Left colon (tissue), 2 donors: ENCODE results near the gene EXD3. TPM values are rescaled to one million over a fixed set of nuclear protein-coding genes. Genes with fewer than 3 reads are reported as not detected.
A peak's percentile ranks its signal among the peaks of the same experiment; 100 is the strongest.
"Not testable (repeated sequence)": the region's sequence is repeated elsewhere in the genome, so short reads cannot be mapped to it uniquely, and the experiment has no call there.

Experiments used
- ATAC-seq: fragments of 200-7000 bp; cut with Tn5 transposase; one replicate; pipeline ENCODE4 v1.9.1; 2020; ENCODE audit warnings: mild to moderate bottlenecking, moderate library complexity
- DNase-seq, 2 donors: peaks; one replicate each; pipeline ENCODE4 v3.0.0-alpha.2; 2020
- intact Hi-C, 2 donors: fragments of 100-400 bp; cut with DNase I in 1 of 2; cut with micrococcal nuclease in 1 of 2; formaldehyde crosslinking; loops; one replicate each; pipeline versions ENCODE4 v1.11.2 to v1.14.0; 2022; cut with DNase I, micrococcal nuclease
- total RNA-seq, 2 donors: library from RNA; stranded (reverse); fragmentation: NEBNext Ultra II Directional; extraction: Animal tissue kit (Norgen Biotek cat#: 25700); gene quantifications; one replicate each; pipeline ENCODE4 v1.2.1, GENCODE V29; 2021
- donor health status: DM: no; HTN: no; CAD: no.
- donor health status: DM: yes; HTN: yes; CAD: no.

The EXD3 gene
- total RNA-seq, 2 donors from 2014 or later: 44.1 to 57.3 TPM

DNA sequence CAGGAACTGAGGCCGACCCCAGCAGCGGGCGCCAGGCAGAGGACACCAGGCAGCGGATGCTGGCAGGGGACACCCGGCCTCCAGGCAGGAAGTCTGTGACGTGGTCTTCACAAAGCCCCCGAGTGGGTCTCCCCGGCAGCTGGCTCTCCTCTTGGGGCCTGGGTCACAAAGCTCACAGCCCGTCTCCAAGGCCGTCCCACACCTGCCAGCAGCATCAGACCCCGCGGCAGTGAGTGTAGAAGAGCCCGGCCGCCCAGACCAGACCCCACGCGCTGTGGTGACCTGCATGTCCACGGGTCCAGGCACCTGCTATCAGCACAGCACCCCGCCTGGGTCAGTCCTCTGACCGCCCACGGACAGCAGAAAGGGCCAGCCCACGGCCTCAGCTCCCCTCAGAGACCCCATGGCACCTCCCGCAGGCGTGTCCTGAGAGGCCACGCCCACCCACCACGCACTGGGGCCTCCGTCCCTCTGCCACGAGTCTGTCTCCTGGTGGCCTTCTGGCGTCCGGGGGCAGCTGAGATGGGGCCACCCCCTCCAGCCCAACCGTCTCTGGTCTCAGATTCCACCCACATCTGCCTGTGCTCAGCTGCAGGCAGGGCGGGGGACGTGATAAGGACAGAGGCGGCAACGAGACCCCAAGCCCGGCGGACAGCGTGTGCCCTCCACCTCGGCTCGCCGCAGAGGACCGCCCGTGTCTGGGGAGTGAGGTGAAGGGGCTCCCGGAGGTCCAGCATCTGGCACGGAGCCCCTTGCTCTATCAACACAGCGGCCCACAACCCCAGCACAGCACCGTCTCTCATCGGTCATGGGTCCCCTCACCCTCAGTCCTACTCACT, 34.2 kb downstream of the EXD3 start:
- ATAC-seq: no peak
- DNase-seq: no peak
- intact Hi-C loops: no loop called here

DNA sequence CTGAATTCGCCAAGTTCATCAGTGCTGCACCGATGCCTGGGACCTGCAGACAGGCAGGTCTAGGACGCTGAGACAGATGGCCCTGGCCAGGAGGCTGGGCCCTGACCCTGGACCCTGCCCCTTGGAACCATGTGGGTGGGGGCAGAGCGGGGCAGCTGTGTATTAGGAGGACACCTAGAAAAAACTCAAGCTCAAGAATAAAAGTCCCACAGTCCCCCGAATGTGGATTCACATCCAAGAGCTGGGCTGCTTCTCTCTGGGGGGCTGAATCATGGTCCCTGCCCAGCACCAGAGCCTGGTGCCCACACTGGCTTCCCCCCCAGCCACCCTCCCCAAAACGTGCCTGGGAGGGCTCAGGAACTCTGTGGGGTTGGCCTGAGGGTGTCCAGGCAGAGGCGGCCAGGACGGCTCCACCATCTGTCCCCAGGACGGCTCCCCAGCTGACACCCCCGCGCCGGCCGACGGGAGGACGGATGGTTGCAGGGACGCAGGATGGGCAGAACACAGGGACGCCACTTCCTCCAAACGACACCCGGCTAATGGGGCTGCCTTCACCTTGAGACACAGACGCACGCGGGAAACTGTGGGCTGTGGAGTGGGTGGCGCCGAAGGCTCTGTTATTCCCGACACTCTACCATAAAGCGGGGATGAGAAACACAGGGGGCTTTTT, 34.9 kb downstream of the EXD3 start:
- intact Hi-C loops: no loop called here
- no peak for DNase-seq
- no peak for ATAC-seq

DNA sequence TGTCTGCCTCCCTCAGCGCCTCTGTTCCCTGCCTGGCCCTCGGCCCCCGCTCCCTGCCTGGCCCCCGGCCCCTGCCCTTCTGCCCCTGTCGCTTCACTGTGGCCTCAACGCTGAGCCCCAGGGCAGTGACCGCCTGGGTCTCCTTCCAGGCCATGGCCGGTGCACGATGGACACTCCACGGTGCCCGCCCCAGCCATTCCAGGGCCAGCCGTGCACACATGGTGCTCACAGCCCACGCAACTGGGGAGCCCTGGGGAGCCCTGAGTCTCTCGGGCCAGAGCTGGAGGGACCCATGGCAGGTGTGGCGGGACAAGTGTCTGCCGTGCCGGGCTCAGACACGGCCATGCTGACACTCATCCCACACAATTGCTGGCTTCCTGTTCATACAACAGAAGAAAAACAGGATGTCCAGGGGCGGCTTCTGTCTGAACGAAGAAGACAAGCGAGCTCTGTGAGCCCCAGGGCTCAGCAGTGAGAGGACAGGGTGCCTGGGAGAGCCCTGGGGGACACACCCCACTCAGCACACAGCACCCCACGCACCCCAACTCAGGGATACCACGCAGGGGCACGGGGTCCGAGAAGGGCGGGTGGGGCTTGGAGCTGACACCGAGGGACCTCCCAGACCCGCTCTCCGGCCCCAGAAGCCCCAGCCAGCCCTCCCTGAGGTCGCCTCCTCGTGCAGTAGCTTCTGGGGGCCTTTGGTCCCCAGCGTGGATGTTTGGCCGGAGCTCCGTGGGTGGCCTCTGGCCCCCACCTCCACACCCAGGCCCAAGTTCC, 35.7 kb downstream of the EXD3 start:
- DNase-seq: no peak
- intact Hi-C loops: no loop called here
- ATAC-seq: no peak

DNA sequence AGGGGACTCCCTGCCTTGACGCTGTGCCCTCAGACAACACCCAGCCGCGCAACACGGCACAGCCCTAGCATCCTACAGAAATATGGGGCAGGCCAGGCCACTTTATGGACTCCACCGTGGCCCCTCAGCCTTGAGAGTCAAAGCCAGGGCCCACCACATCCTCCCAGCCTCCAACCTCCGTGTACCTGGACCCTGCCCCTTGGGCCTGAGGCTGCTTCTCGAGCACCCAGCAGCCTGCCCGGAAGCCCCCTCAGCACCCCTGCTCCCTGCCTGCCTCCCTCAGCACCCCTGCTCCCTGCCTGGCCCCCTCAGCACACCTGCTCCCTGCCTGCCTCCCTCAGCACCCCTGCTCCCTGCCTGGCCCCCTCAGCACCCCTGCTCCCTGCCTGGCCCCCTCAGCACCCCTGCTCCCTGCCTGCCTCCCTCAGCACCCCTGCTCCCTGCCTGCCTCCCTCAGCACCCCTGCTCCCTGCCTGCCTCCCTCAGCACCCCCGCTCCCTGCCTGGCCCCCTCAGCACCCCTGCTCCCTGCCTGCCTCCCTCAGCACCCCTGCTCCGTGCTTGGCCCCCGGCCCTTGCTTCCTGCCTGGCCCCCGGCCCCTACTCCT, 36.4 kb downstream of the EXD3 start:
- DNase-seq, ATAC-seq, intact Hi-C loops: not testable (repeated sequence)

DNA sequence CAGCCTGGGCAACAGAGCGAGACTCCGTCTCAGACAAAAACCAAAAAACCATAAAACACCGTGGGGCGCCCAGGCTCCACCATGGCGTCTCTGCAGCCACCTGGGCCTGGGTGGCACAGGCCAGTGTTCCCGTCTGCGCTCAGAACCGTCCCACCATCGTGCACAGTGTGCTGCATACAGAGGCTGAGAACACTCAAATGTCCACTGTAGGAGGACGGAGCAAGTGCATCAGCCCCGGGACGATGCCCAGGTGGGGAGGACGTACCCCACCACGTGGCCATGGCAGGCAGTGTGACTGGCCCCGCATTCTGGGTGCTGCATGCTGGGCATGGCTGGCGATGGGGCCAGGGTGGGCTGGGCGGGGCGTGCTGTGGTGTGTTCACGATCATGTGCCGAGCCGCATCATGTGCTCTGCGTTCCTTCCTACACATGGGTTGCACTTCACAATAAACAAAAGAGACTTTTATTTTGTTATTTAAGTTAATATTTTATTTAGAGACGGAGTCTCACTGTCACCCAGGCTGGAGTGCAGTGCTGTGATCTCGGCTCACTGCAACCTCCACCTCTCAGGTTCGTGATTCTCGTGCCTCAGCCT, 37.8 kb downstream of the EXD3 start:
- DNase-seq: no peak
- intact Hi-C loops: no loop called here

DNA sequence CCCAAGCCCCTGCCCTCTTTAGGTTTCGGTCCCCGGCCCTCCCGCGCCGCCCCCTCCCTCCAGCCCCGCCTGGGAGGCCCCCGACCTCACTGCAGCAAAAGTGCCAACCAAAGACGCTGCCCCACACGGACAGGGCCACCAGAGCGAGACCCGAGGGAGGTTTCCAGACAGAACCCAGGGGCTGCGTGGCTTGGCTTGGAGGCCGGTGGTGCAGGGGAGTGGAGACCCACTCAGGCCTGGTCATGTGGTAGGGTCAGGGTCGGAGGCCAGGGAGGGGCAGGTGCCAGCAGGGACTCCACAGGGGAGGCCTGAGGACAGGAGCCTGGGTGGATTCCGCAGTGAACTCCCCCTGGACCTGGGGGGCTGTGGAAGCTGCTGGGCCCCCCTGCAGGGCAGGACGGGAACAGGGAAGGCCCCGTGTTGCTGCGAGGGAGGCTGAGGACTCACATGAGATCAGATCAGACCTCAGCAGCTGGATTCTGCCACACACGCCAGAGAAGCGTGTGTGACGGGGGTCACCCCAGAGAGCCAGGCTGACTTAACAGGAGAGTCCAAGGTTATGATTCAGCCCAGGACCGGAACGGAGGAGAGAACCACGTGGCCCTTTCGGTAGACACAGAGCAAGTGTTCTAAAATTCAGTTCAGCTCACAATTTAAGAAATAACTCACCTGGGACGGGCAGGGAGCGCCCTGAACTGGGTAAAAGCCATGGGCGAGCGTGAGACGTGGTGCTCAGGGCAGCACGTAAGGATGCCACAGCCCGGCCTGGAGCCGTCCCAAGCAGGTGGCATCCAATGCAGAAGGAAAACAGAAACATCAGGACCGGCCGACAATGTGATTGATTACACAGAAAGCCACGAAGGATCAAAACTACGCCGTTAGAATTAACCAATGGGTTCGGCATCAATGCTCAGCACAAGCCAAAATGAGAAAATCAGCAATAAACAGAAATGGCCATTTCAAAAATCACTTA, 38.9 kb downstream of the EXD3 start:
- ATAC-seq (no peak), DNase-seq (peak in 1 of 2 donors; percentile 14)
- intact Hi-C loops: no loop called here

More for the DNA sequence above, 37.8 kb downstream of the EXD3 start:
- ATAC-seq: no peak

DNA sequence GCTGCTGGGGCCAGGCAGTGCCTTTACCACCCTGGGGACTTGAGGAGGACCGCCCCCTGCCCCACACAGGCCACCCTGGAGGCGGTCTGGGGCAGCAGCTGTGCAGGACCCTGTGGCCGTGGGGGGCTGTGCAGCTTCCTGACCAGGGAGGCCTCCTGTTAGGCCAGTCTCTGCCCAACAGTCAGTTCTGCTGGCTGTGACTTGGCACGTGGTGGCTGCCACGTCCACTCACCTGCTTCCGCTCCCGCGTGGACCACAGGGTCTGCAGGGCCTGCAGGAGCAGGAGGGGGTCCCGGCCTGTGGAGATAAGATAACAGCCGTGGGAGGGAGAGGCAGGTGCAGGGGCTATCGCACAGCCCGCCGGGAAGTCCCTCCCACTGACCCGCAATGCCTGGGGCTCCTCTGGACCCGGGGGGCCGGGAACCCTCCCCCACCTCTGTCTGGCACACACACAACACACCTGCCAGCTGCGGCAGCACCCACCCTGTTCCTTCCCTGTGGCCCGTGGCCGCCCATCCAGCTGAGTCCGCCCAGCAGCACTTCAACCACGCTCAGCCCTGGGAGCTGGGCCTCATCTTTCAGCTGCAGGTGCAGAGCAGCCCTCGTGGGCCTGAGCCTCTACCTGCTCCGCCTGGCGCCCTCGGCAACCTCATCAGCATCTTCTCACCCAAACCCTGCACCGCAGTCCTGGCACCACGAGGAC, 39.7 kb downstream of the EXD3 start:
- intact Hi-C loops: no loop called here
- DNase-seq: peak in 1 of 2 donors; percentile 16
- ATAC-seq: no peak

DNA sequence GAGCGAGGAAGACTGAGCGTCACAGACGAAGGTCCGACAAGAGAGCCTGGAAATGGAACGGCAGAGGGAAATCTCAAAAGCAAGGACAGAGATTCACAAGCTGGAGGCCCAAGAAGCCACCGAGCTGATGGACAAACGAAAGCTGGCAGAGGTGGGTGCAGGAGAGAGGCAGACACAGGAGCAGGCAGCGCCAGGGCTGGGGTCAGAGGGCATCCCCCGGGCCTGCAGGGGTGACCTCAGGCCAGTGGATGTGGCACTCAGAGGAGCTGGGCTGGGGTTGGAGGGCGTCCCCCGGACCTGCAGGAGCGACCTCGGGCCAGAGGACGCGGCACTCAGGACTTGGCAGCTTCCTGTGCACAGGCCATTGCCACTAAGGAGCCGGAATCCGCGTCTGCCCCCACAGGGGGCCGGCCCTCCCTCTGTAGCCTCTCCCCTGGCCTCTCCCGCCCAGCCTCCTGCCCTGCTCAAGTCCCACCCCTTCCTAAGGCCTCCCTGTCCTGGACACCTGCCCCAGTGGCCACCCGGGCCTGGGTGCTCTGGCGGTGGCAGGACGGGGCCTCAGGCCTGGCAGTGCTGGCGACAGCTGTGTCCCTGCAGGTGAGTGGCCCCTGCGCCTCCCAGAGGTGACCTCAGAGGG, 40.4 kb downstream of the EXD3 start:
- intact Hi-C loops: no loop called here
- DNase-seq: peak in 1 of 2 donors; percentile 18
- ATAC-seq: peak; percentile 18

DNA sequence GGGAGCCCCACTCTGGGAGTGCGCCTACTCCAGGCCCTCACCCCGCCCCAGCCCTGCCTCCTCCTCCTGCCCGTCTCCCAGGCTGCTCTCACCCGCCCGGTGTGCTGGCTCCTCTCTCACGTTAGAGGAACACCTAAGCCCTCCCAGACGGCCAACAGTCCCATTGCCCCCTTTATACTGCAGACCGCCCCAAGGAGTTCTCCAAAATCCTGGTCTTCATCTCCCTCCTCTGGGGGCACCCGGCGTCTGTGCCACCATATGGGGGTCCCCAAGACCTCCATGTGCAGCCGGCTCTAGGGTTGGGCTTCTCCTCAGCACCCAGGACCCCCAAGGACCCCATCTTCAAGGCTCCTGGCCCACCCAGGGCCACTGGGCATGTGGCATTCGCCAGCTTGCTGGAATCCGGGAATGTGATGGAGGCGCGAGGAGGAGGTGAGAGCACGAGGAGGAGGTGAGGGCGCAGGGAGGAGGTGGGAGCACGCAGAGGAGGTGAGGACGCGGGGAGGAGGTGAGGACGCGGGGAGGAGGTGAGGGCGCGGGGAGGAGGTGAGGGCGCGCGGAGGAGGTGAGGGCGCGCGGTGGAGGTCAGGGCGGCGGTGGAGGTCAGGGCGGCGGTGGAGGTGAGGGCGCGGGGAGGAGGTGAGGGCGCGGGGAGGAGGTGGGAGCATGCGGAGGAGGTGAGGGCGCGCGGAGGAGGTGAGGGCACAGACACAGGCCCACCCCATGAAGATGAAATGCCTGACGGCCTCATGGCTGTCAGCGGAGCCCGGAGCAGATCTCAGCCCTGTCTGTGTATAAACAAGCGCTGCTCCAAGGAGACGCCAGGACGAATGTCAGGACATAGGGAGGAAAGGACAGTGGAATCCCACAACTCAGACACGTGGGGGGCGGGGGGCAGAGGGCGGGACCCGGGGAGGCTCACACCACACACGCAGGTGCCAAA, 41.2 kb downstream of the EXD3 start:
- DNase-seq (peak in 1 of 2 donors; percentile 15), ATAC-seq (no peak)
- intact Hi-C loops: no loop called here

DNA sequence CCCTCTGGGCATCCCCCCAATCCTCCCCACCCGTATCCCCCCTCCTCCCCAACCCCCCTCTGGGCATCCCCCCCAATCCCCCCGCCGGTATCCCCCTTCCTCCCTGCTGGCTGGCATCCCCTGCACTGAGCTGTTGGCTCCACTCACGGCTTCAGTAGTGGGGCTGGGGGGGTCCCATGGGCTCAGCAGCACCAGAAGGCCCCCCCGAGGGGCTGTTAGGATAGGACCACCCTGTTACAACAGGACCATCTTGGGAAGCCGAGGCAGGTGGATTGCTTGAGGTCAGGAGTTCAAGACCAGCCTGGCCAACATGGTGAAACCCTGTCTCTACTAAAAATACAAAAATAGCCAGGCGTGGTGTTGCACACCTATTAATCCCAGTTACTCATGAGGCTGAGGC, 42.4 kb downstream of the EXD3 start:
- intact Hi-C loops: no loop called here
- no peak for ATAC-seq

DNA sequence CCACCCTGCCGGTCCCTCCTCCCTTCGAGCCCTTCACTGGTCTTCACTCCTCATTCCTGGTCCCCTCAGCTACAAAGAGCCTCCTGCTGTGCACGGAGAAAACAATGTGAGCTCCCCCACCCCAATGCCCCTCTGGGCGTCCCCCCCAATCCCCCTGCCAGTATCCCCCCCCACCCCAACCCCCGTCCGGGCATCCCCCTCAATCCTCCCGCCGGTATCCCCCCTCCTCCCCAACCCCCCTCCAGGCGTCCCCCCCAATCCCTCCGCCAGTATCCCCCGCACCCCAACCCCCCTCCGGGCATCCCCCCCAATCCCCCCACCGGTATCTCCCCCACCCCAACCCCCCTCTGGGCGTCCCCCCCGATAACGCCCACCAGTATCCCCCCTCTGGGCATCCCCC, 42.8 kb downstream of the EXD3 start:
- DNase-seq (no peak), ATAC-seq (no peak)
- intact Hi-C loops: no loop called here

More for the DNA sequence above, 42.4 kb downstream of the EXD3 start:
- DNase-seq: peak in 1 of 2 donors; percentile 10

DNA sequence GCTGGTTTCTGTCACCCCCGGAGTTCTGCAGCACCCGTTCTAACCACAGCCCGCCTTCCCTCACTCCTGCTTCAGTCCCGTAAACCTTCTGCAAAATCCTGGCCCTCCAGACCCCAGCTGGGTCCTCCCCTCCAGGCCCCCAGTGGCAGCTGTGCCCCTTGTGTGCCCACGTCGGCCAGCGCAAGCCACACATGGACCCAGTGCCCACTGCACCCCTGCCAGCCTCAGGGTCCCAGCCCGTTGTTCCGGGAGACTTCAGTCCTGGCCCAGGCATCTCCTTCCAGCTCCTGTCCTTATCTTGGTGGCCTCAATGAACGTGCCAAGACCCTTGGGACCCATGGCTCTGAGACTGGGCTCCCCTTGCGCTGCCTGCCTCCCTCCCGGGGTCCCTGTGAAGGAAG, 43.2 kb downstream of the EXD3 start:
- no peak for ATAC-seq
- intact Hi-C loops: no loop called here
- peak in 1 of 2 donors; percentile 12 for DNase-seq

DNA sequence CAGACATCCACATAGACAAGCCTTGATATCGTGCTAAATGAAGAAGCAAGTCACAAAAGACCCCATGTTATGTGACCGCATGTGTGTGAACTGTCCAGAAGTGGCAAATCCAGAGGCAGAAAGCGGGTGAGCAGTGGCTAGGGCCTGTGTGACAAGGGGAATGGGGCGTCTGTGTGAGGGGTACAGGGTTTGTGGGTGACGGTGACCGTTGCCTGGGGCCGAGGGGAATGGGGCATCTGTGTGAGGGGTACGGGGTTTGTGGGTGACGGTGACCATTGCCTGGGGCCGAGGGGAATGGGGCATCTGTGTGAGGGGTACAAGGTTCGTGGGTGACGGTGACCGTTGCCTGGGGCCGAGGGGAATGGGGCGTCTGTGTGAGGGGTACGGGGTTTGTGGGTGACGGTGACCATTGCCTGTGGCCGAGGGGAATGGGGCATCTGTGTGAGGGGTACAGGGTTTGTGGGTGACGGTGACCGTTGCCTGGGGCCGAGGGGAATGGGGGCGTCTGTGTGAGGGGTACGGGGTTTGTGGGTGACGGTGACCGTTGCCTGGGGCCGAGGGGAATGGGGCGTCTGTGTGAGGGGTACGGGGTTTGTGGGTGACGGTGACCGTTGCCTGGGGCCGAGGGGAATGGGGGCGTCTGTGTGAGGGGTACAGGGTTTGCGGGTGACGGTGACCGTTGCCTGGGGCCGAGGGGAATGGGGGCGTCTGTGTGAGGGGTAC, 44.1 kb downstream of the EXD3 start:
- DNase-seq: peak in 1 of 2 donors; percentile 7
- ATAC-seq, intact Hi-C loops: not testable (repeated sequence)

DNA sequence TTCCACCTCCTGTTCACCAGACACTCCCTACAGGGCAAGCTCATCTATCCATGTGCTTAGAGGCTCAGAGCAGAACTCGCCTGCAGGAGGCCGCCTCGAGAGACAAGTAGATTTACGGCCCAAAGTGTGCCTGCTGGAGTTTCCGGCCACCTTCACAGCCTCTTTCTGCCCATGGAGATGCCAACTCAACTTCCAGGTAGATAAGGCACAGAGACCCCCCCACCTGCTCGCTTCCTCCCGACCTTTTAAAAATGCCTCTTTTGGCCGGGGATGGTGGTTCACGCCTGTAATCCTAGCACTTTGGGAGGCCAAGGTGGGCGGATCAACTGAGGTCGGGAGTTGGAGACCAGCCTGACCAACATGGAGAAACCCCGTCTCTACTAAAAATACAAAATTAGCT, 46.6 kb downstream of the EXD3 start:
- ATAC-seq: no peak
- intact Hi-C loops: no loop called here
- DNase-seq: no peak
